Caco-2 (cell line): ENCODE measurements around the gene DEFB113. TPM values are rescaled to one million over a fixed set of nuclear protein-coding genes. Genes with fewer than 3 reads are reported as not detected.

Experiments
- BruUV-seq: library from RNA; stranded (reverse); fragments of 400-500 nt; replicated peaks from 2 replicates; lab custom pipeline; 2021; lab: Mats Ljungman, UMichigan
- CTCF ChIA-PET: fragments of 300-600 bp; sonication (Branson Sonifier 250); formaldehyde crosslinking; loops from one replicate; lab custom pipeline; 2022; ENCODE audit warnings: antibody characterized with exemption; lab: Charles Lee
- POLR2A ChIA-PET: fragments of 300-600 bp; sonication (Branson Sonifier 250); formaldehyde crosslinking; loops from one replicate; lab custom pipeline; 2022; ENCODE audit warnings: antibody characterized with exemption; lab: Charles Lee
- DNase-seq, 2 experiments: peaks; one replicate each; pipeline versions ENCODE4 v3.0.0 to v3.0.0-alpha.2; 2020 to 2022
- H3K27me3 ChIP-seq: replicated peaks from 2 replicates; pipeline ENCODE4 v1.6.0; 2011; ENCODE audit warnings: low read length; ENCODE audit not compliant: control insufficient read depth, insufficient read depth
- H3K36me3 ChIP-seq: 2 replicates; pipeline ENCODE4 v1.5.1; 2011; ENCODE audit warnings: low read length; ENCODE audit not compliant: control insufficient read depth, insufficient read depth
- H3K4me1 ChIP-seq: fragments of 250-450 bp; sonication (Bioruptor Pico); 2 replicates; pipeline ENCODE4 v1.5.1; 2020; ENCODE audit warnings: mild to moderate bottlenecking
- H3K4me3 ChIP-seq: 2 replicates; pipeline ENCODE4 v1.5.1; 2011; ENCODE audit warnings: low read depth, mild to moderate bottlenecking, control low read depth, low read length
- H3K9me3 ChIP-seq: fragments of 250-450 bp; sonication (Bioruptor Pico); 2 replicates; pipeline ENCODE4 v1.5.1; 2020; ENCODE audit warnings: mild to moderate bottlenecking, moderate library complexity
- H3K27ac Mint-ChIP-seq: one replicate; pipeline ENCODE4 v1.8.0; 2022; ENCODE audit warnings: mixed read lengths; ENCODE audit not compliant: unreplicated experiment
- H3K27me3 Mint-ChIP-seq: one replicate; pipeline ENCODE4 v1.8.0; 2022; ENCODE audit warnings: mixed read lengths; ENCODE audit not compliant: insufficient read depth, unreplicated experiment
- H3K36me3 Mint-ChIP-seq: one replicate; pipeline ENCODE4 v1.8.0; 2022; ENCODE audit warnings: mild to moderate bottlenecking, mixed read lengths; ENCODE audit not compliant: insufficient read depth, unreplicated experiment
- H3K4me1 Mint-ChIP-seq: one replicate; pipeline ENCODE4 v1.8.0; 2022; ENCODE audit warnings: low read depth, mixed read lengths; ENCODE audit not compliant: unreplicated experiment
- H3K4me3 Mint-ChIP-seq: one replicate; pipeline ENCODE4 v1.8.0; 2022; ENCODE audit warnings: mild to moderate bottlenecking, moderate library complexity, mixed read lengths; ENCODE audit not compliant: unreplicated experiment
- H3K9me3 Mint-ChIP-seq: one replicate; pipeline ENCODE4 v1.8.0; 2022; ENCODE audit warnings: mixed read lengths; ENCODE audit not compliant: unreplicated experiment
- CTCF ChIP-seq, 2 experiments: fragments of 200-600 bp in 1 of 2; IDR thresholded peaks; 1 replicate in 1 of 2; 2 replicates in 1 of 2; pipeline versions ENCODE4 v1.5.1 to v1.8.0; 2011 to 2022; ENCODE audit warnings: antibody characterized with exemption in 1 of 2, control low read depth in 1 of 2, inconsistent platforms in 1 of 2, low read depth in 1 of 2, low read length in 1 of 2, mild to moderate bottlenecking in 1 of 2, moderate library complexity in 1 of 2; ENCODE audit not compliant: insufficient read depth in 1 of 2, severe bottlenecking in 1 of 2, unreplicated experiment in 1 of 2
- intact Hi-C: fragments of 100-400 bp; cut with micrococcal nuclease; formaldehyde crosslinking; loops from one replicate; pipeline ENCODE4 v1.10.0; 2022; ENCODE audit not compliant: unreplicated experiment
- total RNA-seq: library from RNA; stranded (reverse); gene quantifications from 2 replicates; pipeline ENCODE4 v1.2.3, GENCODE V29; 2022

The DEFB113 gene
- total RNA-seq, 1 experiment from 2014 or later, result not detected

- Mint-ChIP-seq H3K4me3 (no peak overlapping the region), H3K9me3 (no peaks in the 10 kb centered on the region), H3K27ac (no peak overlapping the region), H3K36me3 (no peaks in the 10 kb centered on the region), H3K4me1 (no peaks in the 10 kb centered on the region), H3K27me3 (peaks cover 5% of the 10 kb centered on the region)
- Histone ChIP-seq H3K9me3 (no peaks in the 10 kb centered on the region; the same call in 1 of the 2 replicates), H3K36me3 (no peaks in the 10 kb centered on the region), H3K4me3 (no peak overlapping the region), H3K4me1 (no peaks in the 10 kb centered on the region), H3K27me3 (no peaks in the 10 kb centered on the region)
- intact Hi-C loops, result no loop called here
- CTCF ChIA-PET, result no interaction called here
- BruUV-seq, result no TSS peak
- no peak for DNase-seq
- POLR2A ChIA-PET, result no interaction called here
- no peak for TF ChIP-seq CTCF (IDR thresholded peaks at IDR 0.05; ENCODE audit: insufficient read depth in 1 of 2, low read depth in 1 of 2, low read length in 1 of 2, severe bottlenecking in 1 of 2, unreplicated experiment in 1 of 2)
These were observed 29.4 kb downstream of the DEFB113 start for GRCh38 chr6:49939993-49940498.

GRCh38 chr6:49937811-49938210 is 31.6 kb downstream of the DEFB113 start:
- intact Hi-C loops, result no loop called here
- H3K36me3 Mint-ChIP-seq, result no peaks in the 10 kb centered on the region
- POLR2A ChIA-PET, result no interaction called here

GRCh38 chr6:49937017-49937416 is 32.4 kb downstream of the DEFB113 start:
- Histone ChIP-seq H3K27me3 (no peaks in the 10 kb centered on the region), H3K9me3 (no peaks in the 10 kb centered on the region), H3K4me3 (no peak overlapping the region), H3K4me1 (no peaks in the 10 kb centered on the region), H3K36me3 (no peaks in the 10 kb centered on the region)
- Mint-ChIP-seq H3K36me3 (no peaks in the 10 kb centered on the region), H3K4me1 (no peaks in the 10 kb centered on the region), H3K4me3 (no peak overlapping the region), H3K9me3 (no peaks in the 10 kb centered on the region), H3K27ac (no peak overlapping the region), H3K27me3 (peaks cover 5% of the 10 kb centered on the region)
- no peak for DNase-seq
- TF ChIP-seq CTCF (IDR thresholded peaks at IDR 0.05; ENCODE audit: insufficient read depth in 1 of 2, low read depth in 1 of 2, low read length in 1 of 2, severe bottlenecking in 1 of 2, unreplicated experiment in 1 of 2), result no peak
- intact Hi-C loops, result no loop called here
- BruUV-seq, result no TSS peak
- CTCF ChIA-PET, result no interaction called here
- POLR2A ChIA-PET, result no interaction called here

More at GRCh38 chr6:49937811-49938210, 31.6 kb downstream of the DEFB113 start:
- no peak for TF ChIP-seq CTCF (IDR thresholded peaks at IDR 0.05; ENCODE audit: insufficient read depth in 1 of 2, low read depth in 1 of 2, low read length in 1 of 2, severe bottlenecking in 1 of 2, unreplicated experiment in 1 of 2)
- DNase-seq, result no peak
- no TSS peak for BruUV-seq
- H3K4me1 ChIP-seq, result no peaks in the 10 kb centered on the region
- Mint-ChIP-seq H3K27me3 (peaks cover 5% of the 10 kb centered on the region), H3K4me3 (no peak overlapping the region), H3K27ac (no peak overlapping the region), H3K9me3 (no peaks in the 10 kb centered on the region), H3K4me1 (no peaks in the 10 kb centered on the region)
- no peak overlapping the region for H3K4me3 ChIP-seq
- CTCF ChIA-PET, result no interaction called here
- H3K36me3 ChIP-seq, result no peaks in the 10 kb centered on the region
- H3K27me3 ChIP-seq, result no peaks in the 10 kb centered on the region
- no peaks in the 10 kb centered on the region for H3K9me3 ChIP-seq
